Small intestine (tissue), 7 donors: Measurements from ENCODE around the gene COL4A4. TPM values are rescaled to one million over a fixed set of nuclear protein-coding genes. Genes with fewer than 3 reads are reported as not detected.

Experiments used
- DNase-seq, 2 donors: peaks; one replicate each; pipeline versions ENCODE4 v3.0.0 to v3.0.0-alpha.2; 2013
- FAIRE-seq: peaks from 2 replicates; lab custom pipeline; 2012; peaks lifted over from hg19 to GRCh38; lab: Jason Lieb, UNC
- H3K27ac ChIP-seq, 3 donors: one replicate each; pipeline ENCODE4 v1.5.1; 2013; ENCODE audit warnings: low read length in 2 of 3, mild to moderate bottlenecking in 2 of 3, control low read depth in 1 of 3, inconsistent platforms in 1 of 3, low read depth in 1 of 3, moderate library complexity in 1 of 3
- H3K27me3 ChIP-seq, 3 donors: one replicate each; pipeline ENCODE4 v1.6.1; 2013; ENCODE audit warnings: low read length in 3 of 3, inconsistent platforms in 1 of 3; ENCODE audit not compliant: control insufficient read depth in 3 of 3, insufficient read depth in 3 of 3
- H3K36me3 ChIP-seq, 3 donors: one replicate each; pipeline ENCODE4 v1.6.1; 2013; ENCODE audit warnings: low read length in 3 of 3, inconsistent platforms in 1 of 3, low read depth in 1 of 3, mild to moderate bottlenecking in 1 of 3, moderate library complexity in 1 of 3; ENCODE audit not compliant: control insufficient read depth in 3 of 3, insufficient read depth in 2 of 3
- H3K4me1 ChIP-seq, 3 donors: one replicate each; pipeline ENCODE4 v1.6.1; 2013; ENCODE audit warnings: low read length in 2 of 3, inconsistent platforms in 1 of 3, low read depth in 1 of 3, mild to moderate bottlenecking in 1 of 3, moderate library complexity in 1 of 3; ENCODE audit not compliant: control insufficient read depth in 3 of 3, insufficient read depth in 2 of 3
- H3K4me3 ChIP-seq, 3 donors: one replicate each; pipeline ENCODE4 v1.5.1; 2013; ENCODE audit warnings: low read length in 3 of 3, control low read depth in 1 of 3, inconsistent platforms in 1 of 3, low read depth in 1 of 3, mild to moderate bottlenecking in 1 of 3, moderate library complexity in 1 of 3
- H3K9me3 ChIP-seq, 2 donors: one replicate each; pipeline ENCODE4 v1.6.1; 2013; ENCODE audit warnings: low read depth in 1 of 2, low read length in 1 of 2; ENCODE audit not compliant: control insufficient read depth in 2 of 2, insufficient read depth in 1 of 2
- WGBS, 3 donors: extraction: QIAGEN DNeasy Blood & Tissue Kit; methylation state at CpG; one replicate each; pipeline ENCODE4 v1.1.7; 2013; 5-methylcytosine and 5-hydroxymethylcytosine counted together
- polyA plus RNA-seq, 4 donors: library from polyadenylated mRNA; stranded (reverse) in 3 of 4; unstranded in 1 of 4; fragments of 200-250 nt in 3 of 4; fragments of 120-200 nt in 1 of 4; gene quantifications; one replicate each; pipeline versions ENCODE4 v1.2.1 to v1.2.3, GENCODE V29; 2013
- donor health status: healthy with polysubstance abuse.
- donor health status: control.
- donor health status: control.
- donor health status: Bipolar disorder and iron deficiency.
- donor health status: healthy.

Gene COL4A4
- polyA plus RNA-seq, 4 donors: under 0.01 to 0.21 (median 0.19) TPM; not detected in 1

- WGBS, 3 donors: 52 to 75% (median 67%) methylated on average over 3 of the region's 3 CpGs
- Histone ChIP-seq H3K4me1 (no peaks in the 10 kb centered on the region), H3K9me3 (no peaks in the 10 kb centered on the region), H3K4me3 (no peak overlapping the region), H3K27me3 (no peaks in the 10 kb centered on the region), H3K27ac (no peak overlapping the region), H3K36me3 (no peaks in the 10 kb centered on the region)
- FAIRE-seq: no peak
- DNase-seq: no peak
These were observed 153.6 kb downstream of the COL4A4 start for GRCh38 chr2:227010433-227010832.

- no peak for DNase-seq
These were observed 156.1 kb downstream of the COL4A4 start for GRCh38 chr2:227007940-227008339.

GRCh38 chr2:227007148-227007547, 156.9 kb downstream of the COL4A4 start:
- no peaks in the 10 kb centered on the region for H3K27me3 ChIP-seq
- WGBS, 3 donors: 72 to 91% (median 83%) methylated on average over 9 of the region's 9 CpGs
- no peaks in the 10 kb centered on the region for H3K9me3 ChIP-seq
- FAIRE-seq (no peak), DNase-seq (no peak)
- H3K27ac ChIP-seq: no peak overlapping the region
- H3K36me3 ChIP-seq: no peaks in the 10 kb centered on the region
- no peak overlapping the region for H3K4me3 ChIP-seq
- H3K4me1 ChIP-seq: no peaks in the 10 kb centered on the region

More at GRCh38 chr2:227007940-227008339, 156.1 kb downstream of the COL4A4 start:
- H3K36me3 ChIP-seq: no peaks in the 10 kb centered on the region
- no peaks in the 10 kb centered on the region for H3K4me1 ChIP-seq
- no peaks in the 10 kb centered on the region for H3K9me3 ChIP-seq
- no peak for FAIRE-seq
- H3K4me3 ChIP-seq: no peak overlapping the region
- H3K27me3 ChIP-seq: no peaks in the 10 kb centered on the region
- 91 to 94% (median 93%) methylated on average over 17 of the region's 17 CpGs for WGBS, 3 donors
- H3K27ac ChIP-seq: no peak overlapping the region

GRCh38 chr2:227006189-227006897, 157.7 kb downstream of the COL4A4 start:
- H3K9me3 ChIP-seq: no peaks in the 10 kb centered on the region
- H3K27ac ChIP-seq: no peak overlapping the region
- no peaks in the 10 kb centered on the region for H3K27me3 ChIP-seq
- H3K4me1 ChIP-seq: no peaks in the 10 kb centered on the region
- DNase-seq (no peak), FAIRE-seq (no peak)
- H3K4me3 ChIP-seq: no peak overlapping the region
- 84 to 93% (median 92%) methylated on average over 16 of the region's 16 CpGs for WGBS, 3 donors
- H3K36me3 ChIP-seq: no peaks in the 10 kb centered on the region

- no peaks in the 10 kb centered on the region for H3K36me3 ChIP-seq
- H3K27ac ChIP-seq: no peak overlapping the region
- no peak overlapping the region for H3K4me3 ChIP-seq
- H3K27me3 ChIP-seq: no peaks in the 10 kb centered on the region
- no peaks in the 10 kb centered on the region for H3K4me1 ChIP-seq
- FAIRE-seq: no peak
- no peak for DNase-seq
- H3K9me3 ChIP-seq: no peaks in the 10 kb centered on the region
- WGBS, 3 donors: 91 to 95% (median 92%) methylated on average over 6 of the region's 6 CpGs
These were observed 159.5 kb downstream of the COL4A4 start for GRCh38 chr2:227004482-227004881.

- DNase-seq: no peak
- H3K27me3 ChIP-seq: no peaks in the 10 kb centered on the region
- no peaks in the 10 kb centered on the region for H3K4me1 ChIP-seq
- H3K9me3 ChIP-seq: no peaks in the 10 kb centered on the region
- no peak for FAIRE-seq
- H3K4me3 ChIP-seq: no peak overlapping the region
- WGBS, 3 donors: 97 to 98% (median 98%) methylated on average over 2 of the region's 2 CpGs
- peaks cover 0 to 10% (median 3%) of the 10 kb centered on the region in 3 donors for H3K36me3 ChIP-seq
- no peak overlapping the region for H3K27ac ChIP-seq
These were observed 163.9 kb downstream of the COL4A4 start for GRCh38 chr2:227000123-227000522.

- Histone ChIP-seq H3K4me3 (no peak overlapping the region), H3K27me3 (no peaks in the 10 kb centered on the region), H3K27ac (no peak overlapping the region), H3K4me1 (no peaks in the 10 kb centered on the region), H3K36me3 (peaks cover 0 to 10% (median 3%) of the 10 kb centered on the region in 3 donors), H3K9me3 (no peaks in the 10 kb centered on the region)
- WGBS, 3 donors: 76 to 92% (median 85%) methylated on average over 2 of the region's 2 CpGs
- DNase-seq: no peak
- FAIRE-seq: no peak
These were observed 164.3 kb downstream of the COL4A4 start for GRCh38 chr2:226999661-227000060.

GRCh38 chr2:226995625-226996041, 168.4 kb downstream of the COL4A4 start:
- FAIRE-seq (no peak), DNase-seq (no peak)
- WGBS, 3 donors: 78 to 82% (median 79%) methylated on average over 15 of the region's 15 CpGs
- H3K9me3 ChIP-seq: no peaks in the 10 kb centered on the region
- no peaks in the 10 kb centered on the region for H3K27me3 ChIP-seq
- H3K4me1 ChIP-seq: no peaks in the 10 kb centered on the region
- peaks cover 0 to 12% (median 3%) of the 10 kb centered on the region in 3 donors for H3K36me3 ChIP-seq
- H3K4me3 ChIP-seq: no peak overlapping the region
- H3K27ac ChIP-seq: no peak overlapping the region
